ENCODE results near the gene ACOX3. TPM values are rescaled to one million over a fixed set of nuclear protein-coding genes. Genes with fewer than 3 reads are reported as not detected.

The ACOX3 gene
- total and polyA plus RNA-seq, 4 donors, result 15.6 to 32.2 (median 21.5) TPM

DNA sequence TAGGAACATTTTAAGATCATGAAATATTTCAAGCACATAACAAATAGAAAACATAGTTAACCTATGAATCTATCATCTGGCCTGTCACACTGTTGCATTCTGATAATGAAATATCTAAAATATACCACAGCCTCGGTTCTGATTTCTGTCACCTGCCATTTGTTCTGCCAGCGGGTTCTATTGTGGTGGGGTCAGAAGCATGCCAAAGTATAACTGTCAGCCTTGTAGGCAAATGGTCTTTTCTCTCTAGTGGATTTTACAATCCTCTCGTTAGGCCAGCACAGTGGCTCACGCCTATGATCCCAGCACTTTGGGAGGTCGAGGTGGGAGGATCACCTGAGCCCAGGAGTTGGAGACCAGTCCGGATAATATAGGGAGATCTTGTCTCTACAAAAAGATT, 123.0 kb downstream of the ACOX3 start:
- Histone ChIP-seq H3K27me3 (ENCODE audit: control insufficient read depth in 3 of 3, insufficient read depth in 3 of 3, low read length in 2 of 3) (no peaks in the 10 kb centered on the region), H3K36me3 (ENCODE audit: control insufficient read depth in 4 of 4, insufficient read depth in 4 of 4, low read length in 4 of 4) (no peaks in the 10 kb centered on the region), H3K4me3 (no peak overlapping the region), H3K4me1 (ENCODE audit: control insufficient read depth in 5 of 5, insufficient read depth in 5 of 5, low read length in 5 of 5) (peaks cover 0 to 23% (median 7%) of the 10 kb centered on the region in 5 donors), H3K27ac (ENCODE audit: low read depth in 1 of 2, low read length in 1 of 2) (no peak overlapping the region), H3K9ac (ENCODE audit: insufficient read depth in 1 of 2, low read length in 2 of 2) (no peak overlapping the region), H3K9me3 (ENCODE audit: control insufficient read depth in 4 of 4, insufficient read depth in 3 of 4, low read length in 3 of 4) (no peaks in the 10 kb centered on the region)
- 88 to 97% methylated on average over 6 of the region's 6 CpGs for WGBS, 2 donors
- TF ChIP-seq, protein P1, sequence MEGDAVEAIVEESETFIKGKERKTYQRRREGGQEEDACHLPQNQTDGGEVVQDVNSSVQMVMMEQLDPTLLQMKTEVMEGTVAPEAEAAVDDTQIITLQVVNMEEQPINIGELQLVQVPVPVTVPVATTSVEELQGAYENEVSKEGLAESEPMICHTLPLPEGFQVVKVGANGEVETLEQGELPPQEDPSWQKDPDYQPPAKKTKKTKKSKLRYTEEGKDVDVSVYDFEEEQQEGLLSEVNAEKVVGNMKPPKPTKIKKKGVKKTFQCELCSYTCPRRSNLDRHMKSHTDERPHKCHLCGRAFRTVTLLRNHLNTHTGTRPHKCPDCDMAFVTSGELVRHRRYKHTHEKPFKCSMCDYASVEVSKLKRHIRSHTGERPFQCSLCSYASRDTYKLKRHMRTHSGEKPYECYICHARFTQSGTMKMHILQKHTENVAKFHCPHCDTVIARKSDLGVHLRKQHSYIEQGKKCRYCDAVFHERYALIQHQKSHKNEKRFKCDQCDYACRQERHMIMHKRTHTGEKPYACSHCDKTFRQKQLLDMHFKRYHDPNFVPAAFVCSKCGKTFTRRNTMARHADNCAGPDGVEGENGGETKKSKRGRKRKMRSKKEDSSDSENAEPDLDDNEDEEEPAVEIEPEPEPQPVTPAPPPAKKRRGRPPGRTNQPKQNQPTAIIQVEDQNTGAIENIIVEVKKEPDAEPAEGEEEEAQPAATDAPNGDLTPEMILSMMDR (IDR thresholded peaks at IDR 0.05; ENCODE audit: control extremely low read depth, extremely low read depth), result no peak
- ATAC-seq (ENCODE audit: insufficient read depth, low FRiP score) (no peak), DNase-seq (peak in 1 of 3 donors; percentile 3)

DNA sequence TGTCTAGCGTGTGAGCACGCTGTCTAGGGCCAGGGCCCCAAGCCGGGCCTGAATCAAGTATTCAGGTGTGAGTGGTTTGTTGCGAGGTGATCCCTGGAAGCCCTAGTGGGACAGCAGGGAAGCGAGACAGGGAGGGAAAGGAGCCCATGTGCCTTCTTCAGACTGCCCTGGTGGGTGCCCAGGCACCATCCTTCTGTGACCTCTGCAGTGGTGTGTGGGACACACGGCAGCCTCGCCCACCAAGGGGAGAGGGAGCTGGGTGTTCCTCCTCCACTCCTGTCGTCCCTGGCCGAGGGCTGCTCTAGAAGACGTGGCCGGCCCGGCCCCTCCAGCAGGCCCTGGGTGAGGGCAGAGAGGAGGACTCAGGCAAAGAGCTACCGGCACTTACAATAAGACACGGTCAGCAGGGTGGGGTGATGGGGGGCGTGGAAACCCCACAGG, 123.6 kb downstream of the ACOX3 start:
- Histone ChIP-seq H3K9ac (ENCODE audit: insufficient read depth in 1 of 2, low read length in 2 of 2) (no peak overlapping the region), H3K4me1 (ENCODE audit: control insufficient read depth in 5 of 5, insufficient read depth in 5 of 5, low read length in 5 of 5) (peaks cover 0 to 23% (median 7%) of the 10 kb centered on the region in 5 donors), H3K27ac (ENCODE audit: low read depth in 1 of 2, low read length in 1 of 2) (no peak overlapping the region), H3K27me3 (ENCODE audit: control insufficient read depth in 3 of 3, insufficient read depth in 3 of 3, low read length in 2 of 3) (no peaks in the 10 kb centered on the region), H3K4me3 (no peak overlapping the region), H3K9me3 (ENCODE audit: control insufficient read depth in 4 of 4, insufficient read depth in 3 of 4, low read length in 3 of 4) (no peaks in the 10 kb centered on the region), H3K36me3 (ENCODE audit: control insufficient read depth in 4 of 4, insufficient read depth in 4 of 4, low read length in 4 of 4) (no peaks in the 10 kb centered on the region)
- 91 to 95% methylated on average over 15 of the region's 15 CpGs for WGBS, 2 donors
- no peak for ATAC-seq (ENCODE audit: insufficient read depth, low FRiP score)
- no peak for DNase-seq
- TF ChIP-seq, protein P1 (IDR thresholded peaks at IDR 0.05; ENCODE audit: control extremely low read depth, extremely low read depth), result no peak

Small RNA genes within 50 kb of the gene (small RNA-seq; reads per million reads assigned to genes)
- not detected for gene RNA5SP152 (ENCODE audit: low replicate concordance)

Other genes starting within 250 kb of the ACOX3 start
- 10 to 100 TPM; 41.7 to 67.3 TPM for gene SH3TC1, start 241.4 kb downstream of the ACOX3 start, total RNA-seq
- 10 to 100 TPM; 21.4 to 34.5 TPM for gene SH3TC1, start 241.4 kb downstream of the ACOX3 start, polyA plus RNA-seq
- gene HTRA3, start 171.0 kb downstream of the ACOX3 start, total RNA-seq, result 10 to 100 TPM; 16.9 to 18.6 TPM
- 10 to 100 TPM in 1 of 2 donors, 1 to 10 TPM in 1; 9.5 to 23.5 TPM for gene HTRA3, start 171.0 kb downstream of the ACOX3 start, polyA plus RNA-seq
- 10 to 100 TPM; 22.6 to 24.8 TPM for gene TRMT44, start 54 bp upstream of the ACOX3 start, total RNA-seq
- 1 to 10 TPM; 7.3 to 7.4 TPM for gene TRMT44, start 54 bp upstream of the ACOX3 start, polyA plus RNA-seq
- gene GPR78, start 139.7 kb upstream of the ACOX3 start, total RNA-seq, result under 1 TPM in 1 of 2 donors, not detected in 1; 0.28 TPM
- gene GPR78, start 139.7 kb upstream of the ACOX3 start, polyA plus RNA-seq, result under 1 TPM in 1 of 2 donors, not detected in 1; 0.05 TPM
- 1 to 10 TPM; 2.0 to 5.5 TPM for gene CPZ, start 152.0 kb upstream of the ACOX3 start, total RNA-seq
- 1 to 10 TPM; 1.4 to 3.5 TPM for gene CPZ, start 152.0 kb upstream of the ACOX3 start, polyA plus RNA-seq